ENCODE results near the gene PAQR4.

The PAQR4 gene

DNA sequence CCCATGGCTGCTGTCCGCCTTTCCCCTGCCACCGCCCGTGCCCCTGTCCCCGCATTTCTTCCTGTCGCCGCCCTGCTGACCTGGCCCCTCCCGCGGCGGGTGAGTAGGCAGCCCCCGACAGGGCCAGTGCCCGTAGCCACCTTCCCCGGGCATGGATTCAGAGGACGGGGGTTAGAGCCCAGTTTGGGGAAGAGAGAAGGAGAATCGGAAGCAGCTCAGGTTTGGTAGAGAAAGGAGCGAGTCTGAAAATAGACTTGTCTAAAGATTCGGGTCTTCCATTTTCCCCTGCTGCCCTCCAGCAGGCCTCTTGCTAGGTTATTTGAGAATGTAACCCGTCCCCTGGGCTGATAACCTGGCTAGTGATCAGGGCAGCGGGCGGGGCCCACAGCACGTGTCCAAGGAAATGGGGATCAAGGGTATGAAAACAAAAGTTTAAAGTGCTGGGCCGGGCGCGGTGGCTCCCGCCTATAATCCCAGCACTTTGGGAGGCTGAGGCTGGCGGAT is 35.7 kb downstream of the PAQR4 start:
- peak; percentile 40 for DNase-seq (ENCODE audit: low spot score)

- no peak for DNase-seq (ENCODE audit: low spot score)
These were observed 38.2 kb downstream of the PAQR4 start for GRCh38 chr16:3007059-3007956.

- no peak for DNase-seq (ENCODE audit: low spot score)
These were observed 39.0 kb downstream of the PAQR4 start for GRCh38 chr16:3007957-3008689.

DNA sequence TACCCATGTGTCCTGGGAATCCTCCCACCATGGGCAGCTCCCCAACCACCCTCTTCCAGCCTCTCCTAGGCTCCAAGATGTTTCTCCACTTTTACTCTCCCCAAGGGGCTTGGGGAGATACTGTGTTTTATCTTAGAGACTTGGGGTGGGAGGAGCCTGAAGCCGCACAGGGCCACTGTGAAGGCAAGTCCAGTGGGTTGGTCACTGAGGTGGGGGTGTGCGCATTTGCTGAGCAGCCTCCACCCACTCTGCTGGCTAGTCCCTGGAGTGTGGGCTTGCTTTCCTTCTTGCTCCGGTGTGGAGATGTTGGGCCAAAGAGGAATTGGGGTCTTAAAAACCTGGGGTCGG is 39.5 kb downstream of the PAQR4 start:
- no peak for DNase-seq (ENCODE audit: low spot score)

DNA sequence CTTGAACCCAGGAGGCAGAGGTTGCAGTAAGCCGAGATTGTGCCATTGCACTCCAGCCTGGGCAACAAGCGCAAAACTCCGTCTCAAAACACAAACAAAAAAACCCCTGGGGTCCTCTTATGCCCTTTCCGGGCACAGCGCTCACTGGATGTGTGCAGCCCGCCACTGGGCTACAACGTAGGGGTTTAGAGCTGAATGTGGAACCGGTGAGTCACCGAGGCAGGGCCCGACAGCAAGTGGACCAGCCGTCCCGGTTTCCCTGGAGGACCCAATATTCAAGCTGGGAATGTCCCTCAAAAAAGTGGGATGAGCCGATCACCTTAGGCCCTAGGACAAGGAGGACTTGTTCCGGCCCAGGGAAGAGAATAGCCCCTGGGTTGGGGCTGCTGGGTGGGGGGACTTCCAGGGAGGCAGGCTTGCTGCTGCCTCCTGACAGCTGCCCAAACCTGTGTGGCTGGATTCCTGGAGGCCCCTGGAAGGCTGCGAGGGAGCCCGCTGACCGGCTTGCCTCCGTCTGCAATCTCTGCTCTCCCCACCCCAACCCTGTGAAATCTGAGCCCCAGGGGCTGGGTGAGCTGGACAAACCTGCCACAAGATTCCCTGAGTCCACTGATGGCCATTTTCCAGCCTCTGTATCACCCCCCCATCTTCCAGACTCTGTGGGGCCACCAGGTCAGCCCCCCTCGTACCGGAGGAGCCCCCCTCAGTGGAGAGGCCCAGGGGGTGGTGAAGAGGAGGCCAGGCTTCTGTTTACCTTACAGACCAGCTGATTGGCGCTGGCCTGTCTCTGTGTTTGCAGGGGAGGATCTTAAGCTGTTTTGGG is 40.6 kb downstream of the PAQR4 start:
- DNase-seq (ENCODE audit: low spot score) = no peak

DNA sequence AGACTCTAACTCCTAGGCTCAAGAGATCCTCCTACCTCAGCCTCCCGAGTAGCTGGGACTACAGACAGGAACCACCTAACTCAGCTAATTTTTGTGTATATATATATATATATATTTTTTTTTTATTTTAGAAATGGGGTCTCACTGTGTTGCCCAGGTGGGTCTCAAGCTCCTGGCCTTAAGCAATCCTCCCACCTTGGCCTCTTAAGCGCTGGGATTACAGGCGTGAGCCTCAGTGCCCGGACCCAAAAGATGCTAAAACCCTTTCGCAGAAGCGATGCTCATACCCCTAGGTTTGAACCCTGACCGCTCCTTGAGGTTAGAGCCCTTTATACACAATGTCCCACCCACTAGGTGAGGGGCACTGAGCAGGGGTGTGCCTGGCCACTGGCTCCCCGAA is 41.4 kb downstream of the PAQR4 start:
- DNase-seq (ENCODE audit: low spot score) = no peak

DNA sequence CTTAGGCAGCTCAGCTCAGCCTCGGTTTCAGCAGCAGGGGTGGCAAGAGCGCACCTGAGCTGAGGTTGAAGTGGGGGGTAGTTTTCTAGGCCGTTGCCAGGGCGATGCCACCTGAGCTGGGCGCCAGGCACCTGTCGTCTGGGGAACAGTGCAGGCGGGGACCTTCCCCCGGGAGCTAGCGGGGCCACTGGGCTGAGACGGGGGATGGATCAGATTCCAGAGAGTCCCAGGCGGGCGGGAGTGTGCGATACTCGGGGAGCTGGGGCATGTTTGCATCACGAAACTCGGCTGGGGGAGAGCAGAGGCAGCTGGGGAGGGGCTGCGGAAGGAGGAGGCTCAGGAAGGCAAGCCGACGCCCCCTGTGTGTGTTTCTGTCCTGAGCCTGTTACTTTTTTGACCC is 43.1 kb downstream of the PAQR4 start:
- no peak for DNase-seq (ENCODE audit: low spot score)

- DNase-seq (ENCODE audit: low spot score) = no peak
These were observed 43.8 kb downstream of the PAQR4 start, which contains the start of gene CLDN9 for GRCh38 chr16:3012828-3013420. Gene CLDN9, plus strand, starts transcription at chr16:3012923. Its CDS starts 440 bp downstream, at chr16:3013363.

GRCh38 chr16:3013491-3013951 is 44.4 kb downstream of the PAQR4 start:
- DNase-seq (ENCODE audit: low spot score) = no peak

GRCh38 chr16:3013998-3014690 is 45.0 kb downstream of the PAQR4 start:
- no peak for DNase-seq (ENCODE audit: low spot score)

DNA sequence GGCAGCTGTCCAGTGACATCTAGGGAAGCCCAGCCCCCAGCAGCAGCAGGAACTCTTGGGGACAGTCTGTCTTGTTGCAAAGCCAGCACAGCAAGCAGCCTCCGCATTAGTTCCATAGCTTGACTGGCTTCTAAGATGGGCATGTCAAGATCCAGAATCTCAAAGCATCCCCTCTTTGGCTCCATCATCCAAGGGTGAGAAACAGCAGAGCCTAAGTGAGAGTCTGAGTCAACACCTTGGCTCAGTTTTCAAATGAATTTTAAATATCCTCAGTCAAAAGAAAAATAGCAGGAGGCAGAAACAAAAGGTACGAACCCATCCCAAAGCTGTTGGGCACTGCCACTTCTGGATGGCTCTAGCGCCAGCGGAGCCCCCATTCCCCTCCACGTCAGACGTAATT is 45.8 kb downstream of the PAQR4 start:
- DNase-seq (ENCODE audit: low spot score) = no peak

DNA sequence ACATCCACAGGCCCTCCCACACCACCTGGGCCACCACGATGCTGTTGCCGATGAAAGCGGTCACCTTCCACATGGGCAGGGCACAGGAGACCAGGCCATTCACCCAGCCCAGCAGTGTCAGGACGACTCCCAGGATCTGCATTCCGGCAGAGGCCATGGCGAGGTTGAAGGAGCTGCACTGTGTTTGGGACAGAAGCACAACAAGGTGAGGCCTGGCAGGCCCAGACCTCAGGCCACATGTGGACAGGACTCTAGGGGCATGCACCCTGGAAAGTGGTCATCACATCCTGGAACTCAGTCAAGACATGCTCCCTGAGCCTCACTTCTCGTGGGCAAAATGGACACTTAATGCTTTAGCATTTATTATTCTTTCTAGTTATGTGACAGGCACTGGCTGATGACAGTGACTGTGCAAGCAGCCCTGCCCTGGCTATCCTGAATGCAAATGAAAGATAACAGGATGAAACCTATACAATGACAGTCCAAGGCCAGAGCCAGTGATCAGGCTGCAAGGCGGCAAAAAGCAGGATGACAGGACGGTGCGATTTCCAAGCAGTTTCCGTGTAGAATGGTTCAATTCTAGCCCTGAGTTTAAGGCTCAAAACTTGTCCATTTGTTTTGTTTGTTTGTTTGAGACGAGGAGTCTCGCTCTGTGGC is 46.8 kb downstream of the PAQR4 start:
- no peak for DNase-seq (ENCODE audit: low spot score)

- no peak for DNase-seq (ENCODE audit: low spot score)
These were observed 48.2 kb downstream of the PAQR4 start for GRCh38 chr16:3017344-3017743.

DNA sequence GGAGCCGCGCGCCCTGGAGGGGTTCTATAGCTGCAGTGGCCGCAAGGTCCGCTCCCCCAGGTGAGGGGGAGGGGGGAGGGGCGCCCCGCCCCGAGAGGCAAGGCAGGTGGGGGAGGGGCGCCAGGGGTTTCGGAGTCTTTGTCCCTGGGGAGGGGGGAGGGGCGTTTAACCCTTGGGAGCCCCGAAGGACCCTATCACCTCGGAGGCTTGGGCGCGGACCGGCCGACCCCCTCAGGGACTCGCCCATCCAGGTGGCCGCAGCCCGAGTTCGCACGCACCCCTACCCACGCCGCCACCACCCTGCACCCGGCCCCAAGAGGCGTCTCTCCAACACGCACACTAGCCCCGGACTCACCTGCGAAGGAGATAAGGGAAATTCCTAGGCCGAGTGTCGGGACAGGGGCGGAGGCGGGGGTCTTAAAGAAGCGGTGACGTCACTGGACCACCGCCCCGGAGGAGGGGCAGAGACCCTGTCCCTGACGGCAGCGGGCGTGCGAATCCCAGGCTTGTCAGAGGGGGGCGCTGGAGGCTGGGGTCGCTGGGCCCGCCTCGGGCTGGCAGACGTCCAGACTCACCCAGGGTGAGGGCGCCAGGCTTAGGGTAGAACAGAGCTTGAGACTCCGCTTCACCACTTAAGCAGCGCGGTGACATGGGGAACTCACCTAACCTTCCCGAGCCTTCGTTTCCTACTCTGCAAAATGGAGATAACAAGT is 48.8 kb downstream of the PAQR4 start, which contains the start of gene CLDN6:
CLDN6 (minus strand) TSS at position 390 of the 713 bp plus-strand sequence. CDS start 2,162 bp downstream, outside the sequence.
- no peak for DNase-seq (ENCODE audit: low spot score)

DNA sequence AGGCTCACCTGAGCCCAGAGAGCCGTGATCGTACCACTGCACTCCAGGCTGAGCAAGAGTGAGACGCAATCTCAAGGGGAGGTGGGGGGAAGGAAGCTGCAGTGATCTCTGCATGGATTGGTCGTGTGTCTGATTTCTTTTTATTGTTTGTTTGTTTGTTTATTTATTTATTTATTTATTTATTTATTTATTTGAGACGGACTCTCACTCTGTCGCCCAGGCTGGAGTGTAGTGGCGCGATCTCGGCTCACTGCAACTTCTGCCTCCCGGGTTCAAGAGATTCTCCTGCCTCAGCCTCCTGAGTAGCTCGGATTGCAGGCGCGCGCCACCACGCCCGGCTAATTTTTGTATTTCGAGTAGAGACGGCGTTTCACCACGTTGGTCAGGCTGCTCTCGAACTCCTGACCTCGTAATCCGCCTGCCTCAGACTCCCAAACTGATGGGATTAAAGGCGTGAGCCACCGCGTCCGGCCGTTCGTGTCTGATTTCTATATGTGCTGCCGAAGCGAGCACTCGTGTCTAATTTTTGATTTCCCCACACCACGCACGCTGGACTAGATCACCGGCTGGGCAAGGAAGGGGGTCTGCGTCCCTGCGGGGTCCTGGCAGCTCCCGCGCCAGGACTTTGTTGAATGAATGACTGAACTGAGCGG is 50.6 kb downstream of the PAQR4 start:
- no peak for DNase-seq (ENCODE audit: low spot score)

- peak; percentile 53 for DNase-seq (ENCODE audit: low spot score)
These were observed 51.1 kb downstream of the PAQR4 start, which contains the start of gene TNFRSF12A for GRCh38 chr16:3020247-3020603. Gene TNFRSF12A, plus strand, starts transcription at chr16:3020368. Its CDS starts 30 bp downstream, at chr16:3020398.

GRCh38 chr16:3020604-3021448 is 51.7 kb downstream of the PAQR4 start:
- peak; percentile 62 for DNase-seq (ENCODE audit: low spot score)

Data from cerebellar cortex (tissue), 1 donor.